Measurements from ENCODE around the gene PLD1. TPM values are rescaled to one million over a fixed set of nuclear protein-coding genes. Genes with fewer than 3 reads are reported as not detected.
A peak's percentile ranks its signal among the peaks of the same experiment; 100 is the strongest.

PLD1 gene
- total RNA-seq, 4 donors from 2014 or later = 52.1 to 88.3 (median 77.4) TPM

DNA sequence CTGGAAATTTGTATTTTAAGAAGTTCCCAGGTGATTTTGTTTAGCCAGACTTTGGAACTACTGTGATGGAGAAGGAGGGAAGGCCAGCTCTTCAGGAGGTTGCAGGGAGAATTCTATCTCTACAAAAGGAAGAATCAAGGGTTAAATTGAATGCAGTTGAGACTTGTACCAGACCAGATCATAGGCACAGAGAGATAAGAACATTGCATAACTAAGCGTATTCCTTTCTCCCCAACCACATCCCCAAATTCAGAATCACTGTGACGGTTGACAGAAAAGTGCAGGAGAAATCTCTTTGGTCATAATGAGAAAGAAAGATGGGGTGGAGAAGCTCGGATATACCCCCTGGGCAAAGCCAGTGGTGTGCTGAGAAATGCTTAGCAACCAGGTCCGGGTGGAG is 7.2 kb downstream of the PLD1 start:
- in situ Hi-C loops (cut with MboI; ENCODE audit: low pct_ligation_motif_present in 1 of 4, low pct_unique_long_range_greater_than_20kb in 1 of 4, low sequenced_read_pairs in 3 of 4) (no loop called here), intact Hi-C loops (cut with DNase I; ENCODE audit: low total_unique reads) (no loop called here)
- no peak for DNase-seq
- Histone ChIP-seq H3K4me3 (no peak overlapping the region), H3K4me1 (peaks cover 21 to 66% (median 32%) of the 10 kb centered on the region in 4 donors), H3K27me3 (no peaks in the 10 kb centered on the region), H3K27ac (peak overlapping the region; percentile 39 to 72 (median 57)), H3K9me3 (no peaks in the 10 kb centered on the region), H3K36me3 (no peaks in the 10 kb centered on the region)
- no peak for TF ChIP-seq EP300 (IDR thresholded peaks at IDR 0.05; ENCODE audit: low read depth)
- TF ChIP-seq POLR2A (IDR thresholded peaks at IDR 0.05) = no peak
- no peak for TF ChIP-seq POLR2AphosphoS5 (IDR thresholded peaks at IDR 0.05)
- TF ChIP-seq, protein P1, sequence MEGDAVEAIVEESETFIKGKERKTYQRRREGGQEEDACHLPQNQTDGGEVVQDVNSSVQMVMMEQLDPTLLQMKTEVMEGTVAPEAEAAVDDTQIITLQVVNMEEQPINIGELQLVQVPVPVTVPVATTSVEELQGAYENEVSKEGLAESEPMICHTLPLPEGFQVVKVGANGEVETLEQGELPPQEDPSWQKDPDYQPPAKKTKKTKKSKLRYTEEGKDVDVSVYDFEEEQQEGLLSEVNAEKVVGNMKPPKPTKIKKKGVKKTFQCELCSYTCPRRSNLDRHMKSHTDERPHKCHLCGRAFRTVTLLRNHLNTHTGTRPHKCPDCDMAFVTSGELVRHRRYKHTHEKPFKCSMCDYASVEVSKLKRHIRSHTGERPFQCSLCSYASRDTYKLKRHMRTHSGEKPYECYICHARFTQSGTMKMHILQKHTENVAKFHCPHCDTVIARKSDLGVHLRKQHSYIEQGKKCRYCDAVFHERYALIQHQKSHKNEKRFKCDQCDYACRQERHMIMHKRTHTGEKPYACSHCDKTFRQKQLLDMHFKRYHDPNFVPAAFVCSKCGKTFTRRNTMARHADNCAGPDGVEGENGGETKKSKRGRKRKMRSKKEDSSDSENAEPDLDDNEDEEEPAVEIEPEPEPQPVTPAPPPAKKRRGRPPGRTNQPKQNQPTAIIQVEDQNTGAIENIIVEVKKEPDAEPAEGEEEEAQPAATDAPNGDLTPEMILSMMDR (IDR thresholded peaks at IDR 0.05) = no peak
- WGBS, 2 donors (ENCODE audit: low coverage in 1 of 2) = 82 to 84% methylated on average over 3 to 4 of the region's 4 CpGs

DNA sequence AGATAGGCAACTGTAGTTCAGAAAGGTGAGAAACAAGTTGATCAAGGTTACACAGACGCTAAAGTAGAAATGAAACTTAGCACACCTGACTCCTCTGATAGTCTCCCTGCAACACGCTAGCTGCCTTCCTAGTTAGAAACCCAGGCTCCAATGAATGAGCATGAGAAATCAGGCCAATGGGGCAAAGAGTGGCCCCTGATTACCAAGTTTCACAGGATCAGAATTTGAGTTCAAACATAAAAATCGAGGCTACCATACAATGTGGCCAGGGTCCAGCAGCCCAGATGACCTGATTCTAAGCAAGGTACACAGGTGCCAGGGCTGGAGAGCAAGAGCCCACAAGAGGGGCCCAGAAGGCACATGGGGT is 7.7 kb downstream of the PLD1 start:
- Histone ChIP-seq H3K9me3 (no peaks in the 10 kb centered on the region), H3K27ac (peak overlapping the region; percentile 39 to 72 (median 57)), H3K36me3 (no peaks in the 10 kb centered on the region), H3K4me1 (peaks cover 21 to 66% (median 32%) of the 10 kb centered on the region in 4 donors), H3K27me3 (no peaks in the 10 kb centered on the region), H3K4me3 (no peak overlapping the region)
- no peak for TF ChIP-seq POLR2A (IDR thresholded peaks at IDR 0.05)
- no peak for TF ChIP-seq POLR2AphosphoS5 (IDR thresholded peaks at IDR 0.05)
- 67 to 85% methylated on average over 3 of the region's 3 CpGs for WGBS, 2 donors (ENCODE audit: low coverage in 1 of 2)
- no peak for DNase-seq
- intact Hi-C loops (cut with DNase I; ENCODE audit: low total_unique reads) = no loop called here
- in situ Hi-C loops (cut with MboI; ENCODE audit: low pct_ligation_motif_present in 1 of 4, low pct_unique_long_range_greater_than_20kb in 1 of 4, low sequenced_read_pairs in 3 of 4) = no loop called here

DNA sequence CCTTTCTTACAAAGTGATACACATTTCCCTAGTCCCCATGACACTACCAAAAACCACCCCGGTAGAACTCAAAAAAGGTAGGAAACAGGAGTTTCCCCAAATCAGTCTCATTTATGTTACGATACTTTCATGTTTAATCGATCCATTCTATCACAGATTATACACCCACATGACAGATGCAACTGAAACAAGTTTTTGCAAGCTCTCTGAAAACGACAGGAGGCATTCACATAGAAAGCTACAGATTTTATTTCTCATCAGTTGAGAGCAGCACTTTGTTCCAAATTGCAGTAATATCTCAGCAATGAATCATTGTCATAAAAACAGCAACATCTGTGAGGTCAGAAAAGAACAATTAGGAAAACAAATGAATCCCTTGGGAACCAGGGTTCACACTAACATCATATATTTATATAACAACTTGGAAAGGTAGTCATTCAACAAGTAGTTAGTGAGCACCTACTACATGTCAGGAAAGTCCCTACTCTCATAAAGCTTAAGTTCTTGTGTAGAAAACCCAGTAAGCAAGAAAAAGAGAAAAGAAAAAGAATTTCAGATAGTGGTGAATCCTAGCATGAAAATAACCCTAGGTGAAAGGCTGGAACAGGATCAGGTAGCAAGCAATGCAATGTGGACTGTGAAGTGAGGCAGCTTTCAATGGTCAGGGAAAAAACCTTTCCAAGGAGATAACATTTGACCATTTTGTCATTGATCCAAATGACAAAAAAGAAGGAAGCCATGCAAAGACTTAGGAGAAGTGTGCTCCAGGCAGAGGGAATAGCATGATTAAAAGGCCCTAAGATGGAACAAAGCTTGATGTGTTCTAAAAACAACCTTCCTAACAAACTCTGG is 8.3 kb downstream of the PLD1 start:
- Histone ChIP-seq H3K27me3 (no peaks in the 10 kb centered on the region), H3K9me3 (no peaks in the 10 kb centered on the region), H3K36me3 (no peaks in the 10 kb centered on the region), H3K27ac (peak overlapping the region; percentile 39 to 72 (median 57)), H3K4me1 (peaks cover 18 to 63% (median 30%) of the 10 kb centered on the region in 4 donors), H3K4me3 (no peak overlapping the region)
- TF ChIP-seq POLR2AphosphoS5 (IDR thresholded peaks at IDR 0.05) = peak; percentile 15 to 73 (median 27)
- TF ChIP-seq, protein P1 (IDR thresholded peaks at IDR 0.05) = no peak
- no peak for TF ChIP-seq EP300 (IDR thresholded peaks at IDR 0.05; ENCODE audit: low read depth)
- TF ChIP-seq POLR2A (IDR thresholded peaks at IDR 0.05) = no peak
- no peak for DNase-seq
- 31 to 61% methylated on average over 4 of the region's 4 CpGs for WGBS, 2 donors (ENCODE audit: low coverage in 1 of 2)
- in situ Hi-C loops (cut with MboI; ENCODE audit: low pct_ligation_motif_present in 1 of 4, low pct_unique_long_range_greater_than_20kb in 1 of 4, low sequenced_read_pairs in 3 of 4) = no loop called here
- intact Hi-C loops (cut with DNase I; ENCODE audit: low total_unique reads) = no loop called here

DNA sequence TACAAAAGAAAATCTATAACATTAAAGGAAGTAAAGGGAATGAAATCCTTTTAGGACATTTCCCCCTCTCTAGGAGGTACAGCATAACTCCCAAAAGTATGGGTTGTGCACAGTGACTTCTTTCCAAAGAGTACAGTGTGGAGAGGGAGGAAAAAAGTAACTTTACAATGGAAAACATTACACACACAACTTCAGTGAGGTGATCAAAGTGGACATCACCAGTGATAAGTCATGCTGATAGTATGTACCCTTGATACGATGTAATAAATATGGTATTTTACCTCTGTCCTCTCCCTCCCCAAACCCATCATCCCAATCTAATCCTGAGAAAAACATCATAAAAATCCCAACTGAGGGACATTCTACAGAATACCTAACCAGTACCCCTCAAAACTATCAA is 10.8 kb downstream of the PLD1 start:
- H3K27ac ChIP-seq = no peak overlapping the region
- in situ Hi-C loops (cut with MboI; ENCODE audit: low pct_ligation_motif_present in 1 of 4, low pct_unique_long_range_greater_than_20kb in 1 of 4, low sequenced_read_pairs in 3 of 4) = no loop called here
- H3K27me3 ChIP-seq = no peaks in the 10 kb centered on the region
- H3K9me3 ChIP-seq = no peaks in the 10 kb centered on the region
- intact Hi-C loops (cut with DNase I; ENCODE audit: low total_unique reads) = no loop called here
- TF ChIP-seq POLR2AphosphoS5 (IDR thresholded peaks at IDR 0.05) = no peak
- no peak for TF ChIP-seq POLR2A (IDR thresholded peaks at IDR 0.05)
- TF ChIP-seq, protein P1 (IDR thresholded peaks at IDR 0.05) = no peak
- TF ChIP-seq EP300 (IDR thresholded peaks at IDR 0.05; ENCODE audit: low read depth) = no peak
- DNase-seq = no peak
- H3K36me3 ChIP-seq = no peaks in the 10 kb centered on the region
- WGBS, 2 donors (ENCODE audit: low coverage in 1 of 2) = 96% methylated on average over 1 of the region's 1 CpG; no CpG with 5 or more reads in 1 of the 2 donors
- H3K4me3 ChIP-seq = no peak overlapping the region
- H3K4me1 ChIP-seq = peaks cover 7 to 38% (median 14%) of the 10 kb centered on the region in 4 donors

Data from transverse colon (tissue), 4 donors.